HepG2 (cell line): ENCODE measurements around the gene CYSRT1. TPM values are rescaled to one million over a fixed set of nuclear protein-coding genes. Genes with fewer than 3 reads are reported as not detected.
A peak's percentile ranks its signal among the peaks of the same experiment; 100 is the strongest.

Experiments used
- HDAC1 ChIP-seq: sonication (generic); formaldehyde crosslinking; IDR thresholded peaks from 2 replicates; pipeline ENCODE4 v1.5.1; 2020; ENCODE audit warnings: mild to moderate bottlenecking, missing genetic modification reagents
- HOXA7 ChIP-seq: sonication (generic); formaldehyde crosslinking; IDR thresholded peaks from 2 replicates; pipeline ENCODE4 v1.8.1; 2022; ENCODE audit warnings: mild to moderate bottlenecking, missing genetic modification reagents, moderate library complexity
- KDM2A ChIP-seq: sonication (generic); formaldehyde crosslinking; IDR thresholded peaks from 2 replicates; pipeline ENCODE4 v1.4.0; 2020; ENCODE audit warnings: low read depth, missing genetic modification reagents, borderline replicate concordance
- MBNL3 ChIP-seq: fragments of 250-450 bp; sonication (Bioruptor Pico); conservative IDR thresholded peaks from 2 replicates; pipeline ENCODE4 v1.8.0; 2022; ENCODE audit warnings: mild to moderate bottlenecking, inconsistent platforms
- MED1 ChIP-seq: sonication (generic); formaldehyde crosslinking; IDR thresholded peaks from 2 replicates; pipeline ENCODE4 v1.4.0; 2020; ENCODE audit warnings: missing genetic modification reagents
- RCOR2 ChIP-seq: IDR thresholded peaks from 2 replicates; pipeline ENCODE4 v1.6.1; 2016; ENCODE audit warnings: missing biosample characterization, missing genetic modification reagents
- RELA ChIP-seq: sonication (generic); formaldehyde crosslinking; IDR thresholded peaks from 2 replicates; pipeline ENCODE4 v1.4.0; 2020; ENCODE audit warnings: missing genetic modification reagents
- TARDBP ChIP-seq: sonication (generic); formaldehyde crosslinking; IDR thresholded peaks from 2 replicates; pipeline ENCODE4 v1.8.0; 2022; ENCODE audit warnings: mild to moderate bottlenecking, missing genetic modification reagents
- TFAP4 ChIP-seq: sonication (generic); IDR thresholded peaks from 2 replicates; pipeline ENCODE4 v1.6.1; 2016; ENCODE audit warnings: low read depth, borderline replicate concordance
- TRIM24 ChIP-seq: sonication (generic); formaldehyde crosslinking; IDR thresholded peaks from 2 replicates; pipeline ENCODE4 v1.8.0; 2022; ENCODE audit warnings: mild to moderate bottlenecking, missing genetic modification reagents
- U2AF1 ChIP-seq: fragments of 200-400 bp; formaldehyde crosslinking; optimal IDR thresholded peaks from 2 replicates; pipeline ENCODE3; 2017; ENCODE audit warnings: mild to moderate bottlenecking, low read depth, low read length
- XBP1 ChIP-seq: sonication (generic); formaldehyde crosslinking; IDR thresholded peaks from 2 replicates; pipeline ENCODE4 v1.5.0; 2020; ENCODE audit warnings: missing genetic modification reagents
- ZNF12 ChIP-seq: sonication (generic); formaldehyde crosslinking; IDR thresholded peaks from 2 replicates; pipeline ENCODE4 v1.5.0; 2020; ENCODE audit warnings: missing genetic modification reagents
- ZNF280B ChIP-seq: sonication (generic); formaldehyde crosslinking; IDR thresholded peaks from 2 replicates; pipeline ENCODE4 v1.5.0; 2020; ENCODE audit warnings: missing genetic modification reagents, mild to moderate bottlenecking, borderline replicate concordance
- ZNF281 ChIP-seq: sonication (generic); formaldehyde crosslinking; IDR thresholded peaks from 2 replicates; pipeline ENCODE4 v1.4.0; 2020; ENCODE audit warnings: missing genetic modification reagents, borderline replicate concordance
- ZNF432 ChIP-seq: sonication (generic); formaldehyde crosslinking; IDR thresholded peaks from 2 replicates; pipeline ENCODE4 v1.5.0; 2020; ENCODE audit warnings: missing genetic modification reagents, mild to moderate bottlenecking, borderline replicate concordance
- ZNF768 ChIP-seq: sonication (generic); formaldehyde crosslinking; IDR thresholded peaks from 2 replicates; pipeline ENCODE4 v1.4.0; 2020; ENCODE audit warnings: missing genetic modification reagents
- ZNF792 ChIP-seq: IDR thresholded peaks from 2 replicates; pipeline ENCODE4 v1.6.1; 2016
- ZNF839 ChIP-seq: sonication (generic); formaldehyde crosslinking; IDR thresholded peaks from 2 replicates; pipeline ENCODE4 v1.4.0; 2020; ENCODE audit warnings: missing genetic modification reagents, mild to moderate bottlenecking, borderline replicate concordance
- polyA plus RNA-seq, 8 experiments: library from polyadenylated mRNA; depleted of rRNA in 3 of 8; stranded (reverse) in 7 of 8; unstranded in 1 of 8; fragments of >200 nt; fragmentation: Illumina TruSeq in 4 of 8; extraction: Trizol in 4 of 8; gene quantifications; 2 replicates each; pipeline versions ENCODE4 v1.2.1 to v1.2.3, GENCODE V29; 2011 to 2016; ENCODE audit warnings: low read depth in 4 of 8, missing spikeins in 1 of 8, mixed read lengths in 1 of 8; ENCODE audit not compliant: insufficient read depth in 1 of 8
- total RNA-seq, 5 experiments: library from RNA; depleted of rRNA; stranded (reverse); fragments of >200 nt; fragmentation: Illumina TruSeq; extraction: Trizol; gene quantifications; 2 replicates each; pipeline ENCODE4 v1.2.3, GENCODE V29; 2016; ENCODE audit warnings: low read depth in 1 of 5
- TF ChIP-seq, protein P1 (sequence below): sonication (generic); formaldehyde crosslinking; IDR thresholded peaks from 2 replicates; pipeline ENCODE4 v1.4.0; 2020; ENCODE audit warnings: mild to moderate bottlenecking, missing genetic modification reagents

Gene CYSRT1
- total and polyA plus RNA-seq, 2 of the 13 experiments (the other 11 are each of a cell fraction or from before 2014, with no cell fraction given): 1.5 to 2.1 TPM

GRCh38 chr9:137227054-137227852 is 2.3 kb downstream of the CYSRT1 start, which contains the start of gene RNF224 (continued):
- TF ChIP-seq U2AF1 (no peak), MBNL3 (CRISPR knock-in tag) (no peak), ZNF432 (CRISPR knock-in tag) (no peak), TFAP4 (no peak; the same call in 1 of the 2 replicates), TARDBP (CRISPR knock-in tag) (peak; percentile 26; the same call in 1 of the 2 replicates), ZNF280B (CRISPR knock-in tag) (peak; percentile 64), ZNF839 (CRISPR knock-in tag) (no peak), ZNF12 (CRISPR knock-in tag) (no peak), HOXA7 (CRISPR knock-in tag) (no peak), ZNF768 (CRISPR knock-in tag) (0 out of 2 replicates have a peak, but pooled peaks have one; percentile 12), MED1 (CRISPR knock-in tag) (peak; percentile 46), ZNF792 (0 out of 2 replicates have a peak, but pooled peaks have one; percentile 21), TRIM24 (no peak), KDM2A (peak; percentile 77; the same call in 1 of the 2 replicates), ZNF281 (CRISPR knock-in tag) (0 out of 2 replicates have a peak, but pooled peaks have one; percentile 28), HDAC1 (CRISPR knock-in tag) (peak; percentile 50; the same call in 1 of the 2 replicates), RCOR2 (no peak), XBP1 (CRISPR knock-in tag) (no peak), RELA (CRISPR knock-in tag) (no peak)
- TF ChIP-seq, protein P1, sequence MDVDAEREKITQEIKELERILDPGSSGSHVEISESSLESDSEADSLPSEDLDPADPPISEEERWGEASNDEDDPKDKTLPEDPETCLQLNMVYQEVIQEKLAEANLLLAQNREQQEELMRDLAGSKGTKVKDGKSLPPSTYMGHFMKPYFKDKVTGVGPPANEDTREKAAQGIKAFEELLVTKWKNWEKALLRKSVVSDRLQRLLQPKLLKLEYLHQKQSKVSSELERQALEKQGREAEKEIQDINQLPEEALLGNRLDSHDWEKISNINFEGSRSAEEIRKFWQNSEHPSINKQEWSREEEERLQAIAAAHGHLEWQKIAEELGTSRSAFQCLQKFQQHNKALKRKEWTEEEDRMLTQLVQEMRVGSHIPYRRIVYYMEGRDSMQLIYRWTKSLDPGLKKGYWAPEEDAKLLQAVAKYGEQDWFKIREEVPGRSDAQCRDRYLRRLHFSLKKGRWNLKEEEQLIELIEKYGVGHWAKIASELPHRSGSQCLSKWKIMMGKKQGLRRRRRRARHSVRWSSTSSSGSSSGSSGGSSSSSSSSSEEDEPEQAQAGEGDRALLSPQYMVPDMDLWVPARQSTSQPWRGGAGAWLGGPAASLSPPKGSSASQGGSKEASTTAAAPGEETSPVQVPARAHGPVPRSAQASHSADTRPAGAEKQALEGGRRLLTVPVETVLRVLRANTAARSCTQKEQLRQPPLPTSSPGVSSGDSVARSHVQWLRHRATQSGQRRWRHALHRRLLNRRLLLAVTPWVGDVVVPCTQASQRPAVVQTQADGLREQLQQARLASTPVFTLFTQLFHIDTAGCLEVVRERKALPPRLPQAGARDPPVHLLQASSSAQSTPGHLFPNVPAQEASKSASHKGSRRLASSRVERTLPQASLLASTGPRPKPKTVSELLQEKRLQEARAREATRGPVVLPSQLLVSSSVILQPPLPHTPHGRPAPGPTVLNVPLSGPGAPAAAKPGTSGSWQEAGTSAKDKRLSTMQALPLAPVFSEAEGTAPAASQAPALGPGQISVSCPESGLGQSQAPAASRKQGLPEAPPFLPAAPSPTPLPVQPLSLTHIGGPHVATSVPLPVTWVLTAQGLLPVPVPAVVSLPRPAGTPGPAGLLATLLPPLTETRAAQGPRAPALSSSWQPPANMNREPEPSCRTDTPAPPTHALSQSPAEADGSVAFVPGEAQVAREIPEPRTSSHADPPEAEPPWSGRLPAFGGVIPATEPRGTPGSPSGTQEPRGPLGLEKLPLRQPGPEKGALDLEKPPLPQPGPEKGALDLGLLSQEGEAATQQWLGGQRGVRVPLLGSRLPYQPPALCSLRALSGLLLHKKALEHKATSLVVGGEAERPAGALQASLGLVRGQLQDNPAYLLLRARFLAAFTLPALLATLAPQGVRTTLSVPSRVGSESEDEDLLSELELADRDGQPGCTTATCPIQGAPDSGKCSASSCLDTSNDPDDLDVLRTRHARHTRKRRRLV (CRISPR knock-in tag): no peak
